GM19397 (cell line): ENCODE measurements around the gene ARL14EP.

Source experiments
- ATAC-seq: cut with Tn5 transposase; IDR thresholded peaks from one replicate; pipeline ENCODE4 v1.9.1; 2021; ENCODE audit warnings: mild to moderate bottlenecking, moderate library complexity; ENCODE audit not compliant: unreplicated experiment

The ARL14EP gene

GRCh38 chr11:30322826-30323710 lies at the start of gene ARL14EP:
Gene ARL14EP, plus strand, starts transcription at chr11:30323104. Its CDS starts 7,845 bp downstream, at chr11:30330949.
- peak; percentile 99 for ATAC-seq

GRCh38 chr11:30277176-30277575 lies 45.7 kb upstream of the ARL14EP start:
- ATAC-seq: no peak

- ATAC-seq: no peak
These were observed 43.1 kb upstream of the ARL14EP start for GRCh38 chr11:30279796-30280195.

- peak; percentile 30 for ATAC-seq
These were observed 41.2 kb upstream of the ARL14EP start for GRCh38 chr11:30281476-30282288.

- ATAC-seq: peak; percentile 96
These were observed 40.6 kb upstream of the ARL14EP start for GRCh38 chr11:30282289-30282631.

- ATAC-seq: no peak
These were observed 38.1 kb upstream of the ARL14EP start for GRCh38 chr11:30284836-30285235.

- ATAC-seq: no peak
These were observed 37.3 kb upstream of the ARL14EP start for GRCh38 chr11:30285416-30286121.

GRCh38 chr11:30291331-30291730 lies 31.6 kb upstream of the ARL14EP start:
- no peak for ATAC-seq

GRCh38 chr11:30292545-30292944 lies 30.4 kb upstream of the ARL14EP start:
- ATAC-seq: no peak

GRCh38 chr11:30295178-30295885 lies 27.6 kb upstream of the ARL14EP start:
- no peak for ATAC-seq

- no peak for ATAC-seq
These were observed 18.3 kb upstream of the ARL14EP start for GRCh38 chr11:30304620-30305019.

GRCh38 chr11:30310623-30311022 lies 12.3 kb upstream of the ARL14EP start:
- ATAC-seq: peak; percentile 94

- ATAC-seq: no peak
These were observed 11.7 kb upstream of the ARL14EP start for GRCh38 chr11:30311189-30311588.

GRCh38 chr11:30312243-30312642 lies 10.7 kb upstream of the ARL14EP start:
- ATAC-seq: no peak

GRCh38 chr11:30313580-30313979 lies 9.3 kb upstream of the ARL14EP start:
- ATAC-seq: no peak

- ATAC-seq: no peak
These were observed 8.3 kb upstream of the ARL14EP start for GRCh38 chr11:30314625-30315024.

- ATAC-seq: no peak
These were observed 6.7 kb upstream of the ARL14EP start for GRCh38 chr11:30316237-30316636.

GRCh38 chr11:30317030-30317429 lies 5.9 kb upstream of the ARL14EP start:
- peak; percentile 45 for ATAC-seq

GRCh38 chr11:30321321-30321720 lies 1.6 kb upstream of the ARL14EP start:
- no peak for ATAC-seq

GRCh38 chr11:30322191-30322590 lies 713 bp upstream of the ARL14EP start:
- no peak for ATAC-seq
